ENCODE measurements around the gene TBL3. TPM values are rescaled to one million over a fixed set of nuclear protein-coding genes. Genes with fewer than 3 reads are reported as not detected.

The TBL3 gene
- total RNA-seq = 30.8 and 32.2 TPM in 2 replicates
- long read RNA-seq, full-length matches to known transcripts = 37 of 47 reads
- long read RNA-seq, partial matches to known transcripts = 1 of 47 reads
- long read RNA-seq, other reads (novel, unspliced or antisense) = 9 of 47 reads

DNA sequence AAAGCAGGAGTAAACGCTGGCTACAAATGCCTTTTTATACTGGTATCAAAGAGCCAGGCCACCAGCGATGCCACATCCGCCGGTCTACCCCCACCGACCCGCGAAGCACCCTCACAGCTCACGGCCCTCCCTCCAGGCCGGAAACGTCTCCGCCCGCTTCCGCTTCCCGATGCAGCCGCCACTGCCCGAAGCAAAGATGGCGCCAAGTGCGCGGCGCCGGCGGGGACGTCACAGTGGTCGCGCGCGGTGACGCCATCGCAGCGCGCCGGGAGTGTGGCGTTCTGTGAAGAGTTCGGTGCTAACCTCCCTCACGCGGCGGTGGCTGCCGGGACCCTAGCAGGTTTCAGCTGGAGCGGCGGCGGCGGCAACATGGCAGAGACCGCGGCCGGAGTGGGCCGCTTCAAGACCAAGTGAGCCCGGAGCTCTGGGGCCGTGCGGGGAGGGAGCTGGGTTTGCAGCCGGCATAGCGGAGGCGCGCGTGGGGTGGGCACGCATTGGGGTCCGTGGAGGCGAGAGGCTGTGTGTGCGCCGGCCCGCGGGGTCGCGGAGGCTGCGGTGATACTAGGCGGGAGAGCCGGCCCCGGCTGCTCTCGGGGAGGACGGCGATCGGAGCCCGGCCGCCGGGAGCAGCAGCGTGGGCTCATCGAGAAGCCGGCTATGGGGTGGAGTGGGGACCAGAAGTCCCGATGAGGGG, at the start of gene TBL3:
Gene TBL3, plus strand, starts transcription at position 258 of the 694 bp plus-strand sequence. Its CDS starts 112 bp downstream, at position 370.
- peaks cover 5% of the 10 kb centered on the region for H3K36me3 Mint-ChIP-seq (ENCODE audit: insufficient read depth)
- H3K4me1 Mint-ChIP-seq (ENCODE audit: low read depth) = peaks cover 14% of the 10 kb centered on the region
- no peaks in the 10 kb centered on the region for H3K9me3 Mint-ChIP-seq (ENCODE audit: low read depth)
- peak; percentile 89 for DNase-seq (ENCODE audit: low spot score, unreplicated experiment)
- H3K27me3 Mint-ChIP-seq = no peaks in the 10 kb centered on the region
- H3K27ac Mint-ChIP-seq = peak within 1 kb of the TSS; percentile 97
- H3K4me3 Mint-ChIP-seq (ENCODE audit: low read depth) = peak within 1 kb of the TSS; percentile 93
- TF ChIP-seq, protein P1, sequence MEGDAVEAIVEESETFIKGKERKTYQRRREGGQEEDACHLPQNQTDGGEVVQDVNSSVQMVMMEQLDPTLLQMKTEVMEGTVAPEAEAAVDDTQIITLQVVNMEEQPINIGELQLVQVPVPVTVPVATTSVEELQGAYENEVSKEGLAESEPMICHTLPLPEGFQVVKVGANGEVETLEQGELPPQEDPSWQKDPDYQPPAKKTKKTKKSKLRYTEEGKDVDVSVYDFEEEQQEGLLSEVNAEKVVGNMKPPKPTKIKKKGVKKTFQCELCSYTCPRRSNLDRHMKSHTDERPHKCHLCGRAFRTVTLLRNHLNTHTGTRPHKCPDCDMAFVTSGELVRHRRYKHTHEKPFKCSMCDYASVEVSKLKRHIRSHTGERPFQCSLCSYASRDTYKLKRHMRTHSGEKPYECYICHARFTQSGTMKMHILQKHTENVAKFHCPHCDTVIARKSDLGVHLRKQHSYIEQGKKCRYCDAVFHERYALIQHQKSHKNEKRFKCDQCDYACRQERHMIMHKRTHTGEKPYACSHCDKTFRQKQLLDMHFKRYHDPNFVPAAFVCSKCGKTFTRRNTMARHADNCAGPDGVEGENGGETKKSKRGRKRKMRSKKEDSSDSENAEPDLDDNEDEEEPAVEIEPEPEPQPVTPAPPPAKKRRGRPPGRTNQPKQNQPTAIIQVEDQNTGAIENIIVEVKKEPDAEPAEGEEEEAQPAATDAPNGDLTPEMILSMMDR (IDR thresholded peaks at IDR 0.05; ENCODE audit: unreplicated experiment) = no peak

DNA sequence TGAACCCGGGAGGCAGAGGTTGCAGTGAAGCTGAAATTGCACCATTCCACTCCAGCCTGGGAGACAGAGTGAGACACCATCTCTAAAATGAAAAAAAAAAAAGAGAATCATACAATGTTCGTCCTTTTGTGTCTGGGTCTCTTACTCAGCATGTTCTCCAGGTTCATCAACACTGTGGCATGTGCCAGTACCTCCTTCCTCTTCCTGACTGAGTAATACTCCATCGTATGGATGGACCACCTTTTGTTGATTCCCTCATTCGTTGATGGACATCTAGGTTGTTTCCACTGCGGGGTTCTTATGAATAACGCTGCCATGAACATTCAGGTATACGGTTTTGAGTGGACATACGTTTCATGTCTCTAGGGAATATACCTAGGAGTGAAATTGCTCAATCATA, 49.5 kb upstream of the TBL3 start:
- TF ChIP-seq, protein P1 (IDR thresholded peaks at IDR 0.05; ENCODE audit: unreplicated experiment) = no peak
- DNase-seq (ENCODE audit: low spot score, unreplicated experiment) = no peak
- Mint-ChIP-seq H3K4me1 (ENCODE audit: low read depth) (no peaks in the 10 kb centered on the region), H3K9me3 (ENCODE audit: low read depth) (no peaks in the 10 kb centered on the region), H3K27ac (no peak overlapping the region), H3K4me3 (ENCODE audit: low read depth) (no peak overlapping the region), H3K36me3 (ENCODE audit: insufficient read depth) (no peaks in the 10 kb centered on the region), H3K27me3 (peaks cover 52% of the 10 kb centered on the region)

DNA sequence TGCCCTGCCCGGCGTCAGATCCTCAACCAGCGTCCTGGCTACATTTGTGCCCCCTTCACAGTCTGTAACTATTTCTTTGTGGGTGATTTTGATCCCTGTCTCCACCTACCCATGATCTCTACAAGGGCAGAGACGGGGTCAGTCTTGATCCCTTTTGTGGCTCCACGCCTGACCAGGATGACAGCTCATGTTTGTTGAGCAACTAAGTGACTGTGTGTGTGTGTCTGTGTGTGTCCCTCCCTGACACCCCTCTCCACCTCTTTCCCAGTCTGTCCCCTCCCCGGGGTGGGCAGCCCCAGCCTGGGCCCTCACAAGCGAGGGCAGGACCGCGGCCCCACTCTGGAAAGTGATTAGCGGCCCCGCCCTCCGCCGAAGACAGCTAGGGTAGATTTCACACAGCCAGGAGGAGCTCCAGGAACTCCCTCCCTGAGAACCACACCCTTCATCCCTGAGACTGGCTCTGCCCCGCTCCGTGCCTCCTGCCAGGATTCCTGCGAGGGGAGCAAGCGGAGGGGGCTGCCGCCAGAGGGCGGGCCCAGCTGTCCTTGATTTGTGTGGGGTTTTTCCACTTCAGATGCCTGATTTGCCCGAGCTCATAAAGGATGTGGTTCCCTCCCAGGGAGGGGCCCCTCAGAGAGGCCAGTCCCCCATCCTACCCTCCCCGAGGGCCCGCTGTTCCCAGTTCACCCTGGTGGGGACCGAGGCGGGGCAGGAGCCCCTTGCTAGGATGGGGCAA, 48.4 kb upstream of the TBL3 start:
- Mint-ChIP-seq H3K4me1 (ENCODE audit: low read depth) (no peaks in the 10 kb centered on the region), H3K4me3 (ENCODE audit: low read depth) (no peak overlapping the region), H3K36me3 (ENCODE audit: insufficient read depth) (no peaks in the 10 kb centered on the region), H3K9me3 (ENCODE audit: low read depth) (no peaks in the 10 kb centered on the region), H3K27ac (no peak overlapping the region), H3K27me3 (peaks cover 53% of the 10 kb centered on the region)
- TF ChIP-seq, protein P1 (IDR thresholded peaks at IDR 0.05; ENCODE audit: unreplicated experiment) = peak; percentile 57
- DNase-seq (ENCODE audit: low spot score, unreplicated experiment) = no peak

DNA sequence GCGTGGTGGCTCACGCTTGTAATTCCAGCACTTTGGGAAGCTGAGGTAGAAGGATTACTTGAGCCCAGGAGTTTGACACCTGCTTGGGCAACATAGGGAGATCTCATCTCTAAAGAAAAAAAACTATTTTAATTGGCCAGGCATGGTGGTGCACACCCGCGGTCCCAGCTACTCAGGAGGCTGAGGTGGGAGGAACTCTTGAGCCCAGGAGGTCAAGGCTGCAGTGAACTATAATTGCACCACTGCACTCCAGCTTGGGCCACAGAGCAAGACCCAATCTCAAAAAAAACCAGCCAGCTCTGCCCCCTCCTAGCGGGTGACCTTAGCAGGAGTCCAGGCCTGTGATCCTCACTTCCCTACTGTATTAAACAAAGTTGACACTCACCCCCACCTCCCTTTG, 47.8 kb upstream of the TBL3 start:
- TF ChIP-seq, protein P1 (IDR thresholded peaks at IDR 0.05; ENCODE audit: unreplicated experiment) = no peak
- Mint-ChIP-seq H3K4me1 (ENCODE audit: low read depth) (peaks cover 1% of the 10 kb centered on the region), H3K9me3 (ENCODE audit: low read depth) (no peaks in the 10 kb centered on the region), H3K36me3 (ENCODE audit: insufficient read depth) (no peaks in the 10 kb centered on the region), H3K4me3 (ENCODE audit: low read depth) (no peak overlapping the region), H3K27ac (no peak overlapping the region), H3K27me3 (peaks cover 48% of the 10 kb centered on the region)
- no peak for DNase-seq (ENCODE audit: low spot score, unreplicated experiment)

DNA sequence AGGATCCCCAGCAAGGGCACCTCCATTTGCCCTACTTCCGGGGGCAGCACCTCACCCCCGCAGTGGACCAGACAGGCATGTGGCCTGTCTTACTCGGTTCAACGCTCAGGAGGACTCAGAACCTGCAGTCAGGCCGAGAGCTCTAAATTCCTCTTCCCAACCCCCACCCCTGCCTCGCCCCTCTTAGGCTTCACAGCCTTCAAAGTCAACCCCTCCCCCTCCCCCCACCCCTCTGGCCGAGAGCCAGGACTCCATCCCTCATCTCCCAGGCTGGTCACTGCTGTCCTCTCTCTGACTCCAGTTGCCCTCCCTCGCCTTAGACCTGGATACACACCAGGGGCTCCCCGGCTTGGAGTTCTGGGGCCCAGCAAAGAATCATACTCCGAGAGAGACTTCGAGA, 45.6 kb upstream of the TBL3 start:
- peaks cover 2% of the 10 kb centered on the region for H3K4me1 Mint-ChIP-seq (ENCODE audit: low read depth)
- H3K4me3 Mint-ChIP-seq (ENCODE audit: low read depth) = no peak overlapping the region
- TF ChIP-seq, protein P1 (IDR thresholded peaks at IDR 0.05; ENCODE audit: unreplicated experiment) = no peak
- no peak for DNase-seq (ENCODE audit: low spot score, unreplicated experiment)
- peaks cover 40% of the 10 kb centered on the region for H3K27me3 Mint-ChIP-seq
- no peaks in the 10 kb centered on the region for H3K9me3 Mint-ChIP-seq (ENCODE audit: low read depth)
- H3K36me3 Mint-ChIP-seq (ENCODE audit: insufficient read depth) = no peaks in the 10 kb centered on the region
- no peak overlapping the region for H3K27ac Mint-ChIP-seq

All from progenitor cell of endocrine pancreas (in vitro differentiated cells).